Measurements from ENCODE around the gene AFF3. TPM values are rescaled to one million over a fixed set of nuclear protein-coding genes. Genes with fewer than 3 reads are reported as not detected.

Gene AFF3
- total and polyA plus RNA-seq, 2 donors (not counting 3 experiments of a cell fraction or from before 2014, with no cell fraction given) = 0.06 to 0.07 TPM

DNA sequence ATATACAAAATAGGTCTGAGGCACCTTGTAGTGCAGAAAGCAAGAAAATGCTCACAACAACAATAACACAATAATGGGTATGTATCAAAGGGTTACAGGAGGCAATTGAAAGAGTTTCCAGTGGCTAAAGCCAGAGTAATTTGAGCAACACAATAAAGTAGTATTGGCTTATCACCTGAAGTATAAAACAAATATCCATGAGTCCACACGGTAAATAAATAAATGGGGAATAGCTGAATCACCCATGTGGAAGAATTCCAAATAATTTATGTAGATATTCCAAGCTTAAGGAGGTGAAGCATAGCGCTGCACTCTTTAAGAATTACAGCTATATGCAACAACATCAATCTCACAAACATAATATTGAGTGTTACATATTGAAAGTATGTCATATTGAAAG lies 110.8 kb downstream of the AFF3 start:
- Histone ChIP-seq H3K9ac (replicated peaks; ENCODE audit: extremely low read depth, insufficient read depth, low read length) (no peak overlapping the region), H3K9me3 (replicated peaks; ENCODE audit: control insufficient read depth, insufficient read depth, low read length) (no peaks in the 10 kb centered on the region), H3K36me3 (ENCODE audit: control insufficient read depth in 2 of 2, extremely low read depth in 1 of 2, insufficient read depth in 2 of 2, low read length in 2 of 2) (no peaks in the 10 kb centered on the region), H3K79me2 (ENCODE audit: control insufficient read depth, insufficient read depth, low read length) (no peaks in the 10 kb centered on the region), H4K20me1 (replicated peaks; ENCODE audit: control insufficient read depth, extremely low read depth, insufficient read depth, low read length) (no peaks in the 10 kb centered on the region), H3K4me1 (ENCODE audit: control insufficient read depth, extremely low read depth, insufficient read depth, low read length) (no peaks in the 10 kb centered on the region), H3K27me3 (ENCODE audit: control insufficient read depth in 2 of 2, insufficient read depth in 2 of 2, low read length in 2 of 2) (peaks cover 0 to 6% of the 10 kb centered on the region in 2 experiments), H3K4me2 (ENCODE audit: insufficient read depth, low read length) (no peak overlapping the region), H3K27ac (ENCODE audit: insufficient read depth, low read depth, low read length) (no peak overlapping the region), H3K4me3 (replicated peaks in 1 of 3; ENCODE audit: insufficient read depth in 1 of 3, low read depth in 1 of 3, low read length in 3 of 3) (no peak overlapping the region), H2AFZ (ENCODE audit: low read depth, low read length) (no peak overlapping the region), H3K9me1 (replicated peaks; ENCODE audit: control insufficient read depth, extremely low read depth, insufficient read depth, low read length) (no peaks in the 10 kb centered on the region)
- CTCF ChIA-PET = interaction anchor here (1.2 to 2.0 kb wide), 2 partner anchors 12 to 213 kb away, joined by 5 to 7 read pairs; no protein-coding TSS in a partner anchor
- POLR2A ChIA-PET = no interaction called here
- no peak for TF ChIP-seq MYC (IDR thresholded peaks at IDR 0.05; ENCODE audit: low read depth, low read length)
- TF ChIP-seq, protein P1, sequence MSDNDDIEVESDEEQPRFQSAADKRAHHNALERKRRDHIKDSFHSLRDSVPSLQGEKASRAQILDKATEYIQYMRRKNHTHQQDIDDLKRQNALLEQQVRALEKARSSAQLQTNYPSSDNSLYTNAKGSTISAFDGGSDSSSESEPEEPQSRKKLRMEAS (IDR thresholded peaks at IDR 0.05; ENCODE audit: insufficient read depth, insufficient read length) = no peak
- TF ChIP-seq EZH2 (IDR thresholded peaks at IDR 0.05; ENCODE audit: borderline replicate concordance, low read depth, low read length, severe bottlenecking) = no peak
- TF ChIP-seq, protein P2, sequence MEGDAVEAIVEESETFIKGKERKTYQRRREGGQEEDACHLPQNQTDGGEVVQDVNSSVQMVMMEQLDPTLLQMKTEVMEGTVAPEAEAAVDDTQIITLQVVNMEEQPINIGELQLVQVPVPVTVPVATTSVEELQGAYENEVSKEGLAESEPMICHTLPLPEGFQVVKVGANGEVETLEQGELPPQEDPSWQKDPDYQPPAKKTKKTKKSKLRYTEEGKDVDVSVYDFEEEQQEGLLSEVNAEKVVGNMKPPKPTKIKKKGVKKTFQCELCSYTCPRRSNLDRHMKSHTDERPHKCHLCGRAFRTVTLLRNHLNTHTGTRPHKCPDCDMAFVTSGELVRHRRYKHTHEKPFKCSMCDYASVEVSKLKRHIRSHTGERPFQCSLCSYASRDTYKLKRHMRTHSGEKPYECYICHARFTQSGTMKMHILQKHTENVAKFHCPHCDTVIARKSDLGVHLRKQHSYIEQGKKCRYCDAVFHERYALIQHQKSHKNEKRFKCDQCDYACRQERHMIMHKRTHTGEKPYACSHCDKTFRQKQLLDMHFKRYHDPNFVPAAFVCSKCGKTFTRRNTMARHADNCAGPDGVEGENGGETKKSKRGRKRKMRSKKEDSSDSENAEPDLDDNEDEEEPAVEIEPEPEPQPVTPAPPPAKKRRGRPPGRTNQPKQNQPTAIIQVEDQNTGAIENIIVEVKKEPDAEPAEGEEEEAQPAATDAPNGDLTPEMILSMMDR (IDR thresholded peaks at IDR 0.05; ENCODE audit: extremely low read depth in 1 of 2, insufficient read depth in 1 of 2, low read depth in 1 of 2, low read length in 2 of 2) = no peak
- no peak for TF ChIP-seq POLR2A (IDR thresholded peaks at IDR 0.05; ENCODE audit: low read depth, low read length)
- no peak for TF ChIP-seq FOS (IDR thresholded peaks at IDR 0.05; ENCODE audit: borderline replicate concordance, insufficient read depth, low read length)
- FAIRE-seq (no peak), DNase-seq (ENCODE audit: low read depth, low spot score) (no peak)
- intact Hi-C loops (cut with micrococcal nuclease) = no loop called here
- BruUV-seq (replicated peaks) = no TSS peak
- dilution Hi-C loops (cut with MboI; ENCODE audit: extremely low pct_ligation_motif_present, low sequenced_read_pairs) = no loop called here

DNA sequence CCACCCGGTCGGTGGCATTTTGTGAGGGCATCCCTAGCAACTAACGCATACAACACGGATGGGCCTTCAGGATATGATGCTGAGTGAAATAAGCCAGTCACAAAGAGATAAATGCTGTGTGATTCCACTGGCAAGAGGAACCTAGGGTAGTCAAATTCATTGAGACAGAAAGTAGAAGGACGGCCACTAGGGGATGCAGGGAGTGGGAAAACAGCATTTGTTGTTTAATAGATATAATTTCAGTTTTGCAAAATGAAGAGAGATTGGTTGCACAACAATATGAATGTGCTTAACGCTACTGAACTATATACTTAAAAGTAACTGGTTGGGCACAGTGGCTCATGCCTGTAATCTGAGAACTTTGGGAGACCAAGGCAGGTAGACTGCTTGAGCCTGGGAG lies 112.9 kb downstream of the AFF3 start:
- DNase-seq (ENCODE audit: low read depth, low spot score) (no peak), FAIRE-seq (no peak)
- Histone ChIP-seq H3K4me3 (replicated peaks in 1 of 3; ENCODE audit: insufficient read depth in 1 of 3, low read depth in 1 of 3, low read length in 3 of 3) (no peak overlapping the region), H3K79me2 (ENCODE audit: control insufficient read depth, insufficient read depth, low read length) (no peaks in the 10 kb centered on the region), H4K20me1 (replicated peaks; ENCODE audit: control insufficient read depth, extremely low read depth, insufficient read depth, low read length) (no peaks in the 10 kb centered on the region), H3K27ac (ENCODE audit: insufficient read depth, low read depth, low read length) (no peak overlapping the region), H3K36me3 (ENCODE audit: control insufficient read depth in 2 of 2, extremely low read depth in 1 of 2, insufficient read depth in 2 of 2, low read length in 2 of 2) (no peaks in the 10 kb centered on the region), H3K9me3 (replicated peaks; ENCODE audit: control insufficient read depth, insufficient read depth, low read length) (no peaks in the 10 kb centered on the region), H3K9me1 (replicated peaks; ENCODE audit: control insufficient read depth, extremely low read depth, insufficient read depth, low read length) (no peaks in the 10 kb centered on the region), H3K4me1 (ENCODE audit: control insufficient read depth, extremely low read depth, insufficient read depth, low read length) (no peaks in the 10 kb centered on the region), H3K4me2 (ENCODE audit: insufficient read depth, low read length) (no peak overlapping the region), H2AFZ (ENCODE audit: low read depth, low read length) (no peak overlapping the region), H3K9ac (replicated peaks; ENCODE audit: extremely low read depth, insufficient read depth, low read length) (no peak overlapping the region), H3K27me3 (ENCODE audit: control insufficient read depth in 2 of 2, insufficient read depth in 2 of 2, low read length in 2 of 2) (peaks cover 0 to 2% of the 10 kb centered on the region in 2 experiments)
- POLR2A ChIA-PET = no interaction called here
- TF ChIP-seq, protein P2 (IDR thresholded peaks at IDR 0.05; ENCODE audit: extremely low read depth in 1 of 2, insufficient read depth in 1 of 2, low read depth in 1 of 2, low read length in 2 of 2) = no peak
- no peak for TF ChIP-seq POLR2AphosphoS5 (IDR thresholded peaks at IDR 0.05; ENCODE audit: insufficient read depth, low read depth, low read length)
- TF ChIP-seq GATA2 (IDR thresholded peaks at IDR 0.05; ENCODE audit: insufficient read depth, insufficient read length, low read depth, low read length) = no peak
- TF ChIP-seq, protein P1 (IDR thresholded peaks at IDR 0.05; ENCODE audit: insufficient read depth, insufficient read length) = no peak
- TF ChIP-seq POLR2A (IDR thresholded peaks at IDR 0.05; ENCODE audit: low read depth, low read length) = no peak
- no peak for TF ChIP-seq EZH2 (IDR thresholded peaks at IDR 0.05; ENCODE audit: borderline replicate concordance, low read depth, low read length, severe bottlenecking)
- TF ChIP-seq MYC (IDR thresholded peaks at IDR 0.05; ENCODE audit: low read depth, low read length) = no peak
- TF ChIP-seq JUN (IDR thresholded peaks at IDR 0.05; ENCODE audit: borderline replicate concordance, insufficient read depth, insufficient read length, low read depth) = no peak
- no peak for TF ChIP-seq FOS (IDR thresholded peaks at IDR 0.05; ENCODE audit: borderline replicate concordance, insufficient read depth, low read length)
- intact Hi-C loops (cut with micrococcal nuclease) (no loop called here), dilution Hi-C loops (cut with MboI; ENCODE audit: extremely low pct_ligation_motif_present, low sequenced_read_pairs) (no loop called here)
- CTCF ChIA-PET = no interaction called here
- BruUV-seq (replicated peaks) = no TSS peak
